Urinary bladder (tissue), 4 donors: Measurements from ENCODE around the gene SLC40A1. TPM values are rescaled to one million over a fixed set of nuclear protein-coding genes. Genes with fewer than 3 reads are reported as not detected.

Experiments used
- DNase-seq: peaks from one replicate; pipeline ENCODE4 v3.0.0-alpha.2; 2015; ENCODE audit errors: extremely low spot score
- H3K27ac ChIP-seq: one replicate; pipeline ENCODE4 v1.5.1; 2013; ENCODE audit warnings: low read depth, mild to moderate bottlenecking, moderate library complexity
- H3K36me3 ChIP-seq: one replicate; pipeline ENCODE4 v1.6.1; 2013; ENCODE audit warnings: mild to moderate bottlenecking, moderate library complexity; ENCODE audit not compliant: insufficient read depth
- H3K4me1 ChIP-seq: one replicate; pipeline ENCODE4 v1.6.1; 2013; ENCODE audit warnings: mild to moderate bottlenecking, moderate library complexity; ENCODE audit not compliant: insufficient read depth
- H3K4me3 ChIP-seq: one replicate; pipeline ENCODE4 v1.5.1; 2013; ENCODE audit warnings: low read depth, low read length
- WGBS: extraction: QIAGEN DNeasy Blood & Tissue Kit; methylation state at CpG from one replicate; pipeline ENCODE4 v1.1.7; 2013; 5-methylcytosine and 5-hydroxymethylcytosine counted together
- polyA plus RNA-seq: library from polyadenylated mRNA; stranded (reverse); fragments of 200-250 nt; gene quantifications from one replicate; pipeline ENCODE4 v1.2.3, GENCODE V29; 2013
- total RNA-seq: library from RNA; depleted of rRNA; stranded (reverse); fragments of >200 nt; gene quantifications from one replicate; pipeline ENCODE4 v1.2.3, GENCODE V29; 2014
- donor health status: healthy with polysubstance abuse.
- donor health status: healthy.

SLC40A1 gene
- total and polyA plus RNA-seq, 2 donors: 33.5 to 151 TPM

- 62% methylated on average over 3 of the region's 3 CpGs for WGBS
- Histone ChIP-seq H3K27ac (no peak overlapping the region), H3K36me3 (no peaks in the 10 kb centered on the region), H3K4me3 (no peak overlapping the region), H3K4me1 (no peaks in the 10 kb centered on the region)
- DNase-seq: no peak
These were observed 64.0 kb downstream of the SLC40A1 start for GRCh38 chr2:189516546-189516945.

GRCh38 chr2:189515264-189515663 lies 65.3 kb downstream of the SLC40A1 start:
- no peaks in the 10 kb centered on the region for H3K4me1 ChIP-seq
- H3K4me3 ChIP-seq: no peak overlapping the region
- no peaks in the 10 kb centered on the region for H3K36me3 ChIP-seq
- no peak overlapping the region for H3K27ac ChIP-seq
- WGBS: 32% methylated on average over 1 of the region's 1 CpG
- DNase-seq: no peak

GRCh38 chr2:189514104-189514503 lies 66.5 kb downstream of the SLC40A1 start:
- no peaks in the 10 kb centered on the region for H3K4me1 ChIP-seq
- no peaks in the 10 kb centered on the region for H3K36me3 ChIP-seq
- H3K27ac ChIP-seq: no peak overlapping the region
- WGBS: 93% methylated on average over 3 of the region's 3 CpGs
- no peak overlapping the region for H3K4me3 ChIP-seq
- no peak for DNase-seq

- DNase-seq: no peak
- H3K4me3 ChIP-seq: no peak overlapping the region
- no peaks in the 10 kb centered on the region for H3K36me3 ChIP-seq
- no peaks in the 10 kb centered on the region for H3K4me1 ChIP-seq
- H3K27ac ChIP-seq: no peak overlapping the region
- WGBS: 45% methylated on average over 3 of the region's 3 CpGs
These were observed 67.7 kb downstream of the SLC40A1 start for GRCh38 chr2:189512879-189513278.

- Histone ChIP-seq H3K4me3 (no peak overlapping the region), H3K4me1 (no peaks in the 10 kb centered on the region), H3K36me3 (no peaks in the 10 kb centered on the region), H3K27ac (no peak overlapping the region)
- no peak for DNase-seq
These were observed 68.6 kb downstream of the SLC40A1 start for GRCh38 chr2:189511960-189512319.

DNA sequence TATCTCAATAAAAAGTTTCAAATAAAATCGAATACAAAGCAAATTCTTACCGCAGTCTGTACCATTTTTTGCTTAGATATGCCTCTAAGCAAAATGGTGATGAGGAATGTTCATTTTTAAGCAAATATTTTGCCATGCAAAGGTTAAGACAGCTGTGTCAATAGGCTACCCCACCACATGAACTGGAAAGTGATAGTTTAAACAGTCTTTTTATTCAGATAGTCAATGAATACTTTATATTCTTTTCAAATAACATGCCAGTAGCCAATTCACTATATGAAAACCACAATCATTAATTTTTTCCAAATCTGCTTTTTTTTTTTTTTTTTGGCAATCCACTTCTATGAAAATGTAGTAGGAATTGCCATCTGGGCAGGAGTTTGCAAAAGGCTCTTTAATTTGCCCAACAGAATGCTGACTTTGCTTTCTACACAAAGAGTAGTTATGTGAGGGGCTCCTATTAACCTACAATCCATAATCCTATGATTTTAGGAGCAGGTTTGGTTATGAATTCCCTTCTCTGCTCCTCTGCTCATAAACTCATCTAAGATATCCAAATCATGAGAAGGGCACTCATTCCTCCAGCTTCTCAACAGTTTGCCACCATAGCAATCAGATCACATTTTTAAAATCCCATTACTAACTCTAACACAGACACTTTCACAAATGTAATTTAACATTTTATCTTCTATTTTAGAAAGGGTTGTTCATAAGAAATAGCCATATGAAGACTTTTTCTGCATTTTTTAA lies 69.2 kb downstream of the SLC40A1 start:
- no peaks in the 10 kb centered on the region for H3K36me3 ChIP-seq
- DNase-seq: no peak
- H3K27ac ChIP-seq: no peak overlapping the region
- H3K4me1 ChIP-seq: no peaks in the 10 kb centered on the region
- WGBS: 93% methylated on average over 2 of the region's 2 CpGs
- no peak overlapping the region for H3K4me3 ChIP-seq

Other genes with a start within 250 kb of the SLC40A1 start
- 85.1 TPM for gene WDR75, start 139.3 kb downstream of the SLC40A1 start, total RNA-seq
- 20.4 TPM for gene WDR75, start 139.3 kb downstream of the SLC40A1 start, polyA plus RNA-seq
- 83.3 TPM for gene ASNSD1, start 80.7 kb upstream of the SLC40A1 start, total RNA-seq
- 34.1 TPM for gene ASNSD1, start 80.7 kb upstream of the SLC40A1 start, polyA plus RNA-seq
- gene ANKAR, start 93.9 kb upstream of the SLC40A1 start, total RNA-seq: 73.8 TPM
- 3.8 TPM for gene ANKAR, start 93.9 kb upstream of the SLC40A1 start, polyA plus RNA-seq
- gene OSGEPL1, start 182.0 kb upstream of the SLC40A1 start, total RNA-seq: 20.4 TPM
- 5.7 TPM for gene OSGEPL1, start 182.0 kb upstream of the SLC40A1 start, polyA plus RNA-seq
- gene ORMDL1, start 203.6 kb upstream of the SLC40A1 start, total RNA-seq: 76.3 TPM
- gene ORMDL1, start 203.6 kb upstream of the SLC40A1 start, polyA plus RNA-seq: 38.6 TPM
- 69.4 TPM for gene PMS1, start 203.7 kb upstream of the SLC40A1 start, total RNA-seq
- gene PMS1, start 203.7 kb upstream of the SLC40A1 start, polyA plus RNA-seq: 8.6 TPM